NCI-H1436 (cell line): ENCODE data around the gene ZNF787.
A peak's percentile ranks its signal among the peaks of the same experiment; 100 is the strongest.

Experiments used
- DNase-seq: peaks from one replicate; lab custom pipeline; 2025; lab: John Stamatoyannopoulos, UW

The ZNF787 gene

GRCh38 chr19:56142897-56143434, 21.9 kb upstream of the ZNF787 start:
- no peak for DNase-seq

DNA sequence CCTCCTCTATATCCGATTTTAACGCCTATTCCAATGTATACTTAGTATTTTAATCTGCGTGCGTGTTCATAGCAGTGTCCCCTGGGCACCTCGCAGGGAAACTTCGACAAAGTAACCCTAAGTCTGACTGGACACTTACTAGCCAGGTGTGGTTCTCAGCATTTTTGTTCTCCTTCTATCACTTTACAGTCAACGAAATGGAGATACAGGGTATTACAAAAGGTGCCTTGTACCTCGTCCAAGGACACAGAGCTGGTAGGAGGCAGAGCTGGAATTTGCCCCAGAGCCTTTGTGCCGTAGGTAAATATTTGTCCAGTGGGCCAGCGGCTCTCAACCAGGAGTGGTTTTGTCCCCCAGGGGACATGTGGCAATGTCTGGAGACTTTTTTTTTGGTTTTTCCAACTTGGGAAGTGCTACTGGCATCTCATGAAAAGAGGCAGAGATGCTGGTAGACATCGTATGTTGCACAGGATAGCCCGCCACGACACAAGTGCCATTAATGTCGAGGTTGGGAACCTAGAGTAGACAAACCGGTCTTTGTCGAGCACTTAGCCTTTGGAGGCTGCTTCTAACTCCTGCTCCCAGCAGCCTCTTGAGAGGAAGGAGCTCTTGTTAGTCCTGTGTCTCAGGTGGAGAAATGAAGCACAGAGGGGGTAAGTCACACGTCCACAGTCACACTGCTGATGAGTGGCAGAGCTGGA, 21.1 kb upstream of the ZNF787 start:
- DNase-seq: no peak

DNA sequence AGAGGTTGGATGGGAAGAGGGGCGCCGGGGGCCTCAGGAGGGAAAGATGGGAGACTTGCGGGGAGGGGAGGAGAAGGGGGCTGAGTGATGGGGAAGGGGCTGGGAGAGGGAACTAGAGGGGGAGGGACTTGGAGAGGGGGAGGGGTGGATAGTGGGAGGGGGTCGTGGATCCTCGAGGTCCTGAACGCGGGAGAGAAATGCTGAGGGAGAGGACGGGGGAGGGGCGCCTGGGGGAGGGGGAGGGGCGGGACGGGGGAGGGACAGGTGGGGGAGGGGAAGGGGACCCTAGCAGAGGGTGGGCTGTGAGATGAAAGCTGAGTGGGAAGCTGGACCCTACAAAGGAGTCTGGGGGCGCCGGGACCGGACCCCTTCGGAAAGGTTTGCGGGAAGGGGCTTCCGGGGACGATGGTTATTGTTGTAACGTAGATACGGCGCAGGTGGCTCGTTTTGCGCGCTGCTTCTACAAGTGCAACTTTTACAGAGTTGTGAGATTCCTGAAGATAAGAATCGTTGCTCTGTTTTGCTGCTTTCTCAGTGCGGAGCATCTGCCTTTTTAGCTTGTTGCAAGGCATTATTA, 20.4 kb upstream of the ZNF787 start:
- DNase-seq: no peak

GRCh38 chr19:56140583-56141416, 19.7 kb upstream of the ZNF787 start, which contains the start of gene ZNF444:
TSS of gene ZNF444 (plus strand) at chr19:56141287. CDS start at chr19:56146912, 5,625 bp downstream.
- DNase-seq: peak; percentile 100

- DNase-seq: no peak
Measured at GRCh38 chr19:56139847-56140582, 18.9 kb upstream of the ZNF787 start.

DNA sequence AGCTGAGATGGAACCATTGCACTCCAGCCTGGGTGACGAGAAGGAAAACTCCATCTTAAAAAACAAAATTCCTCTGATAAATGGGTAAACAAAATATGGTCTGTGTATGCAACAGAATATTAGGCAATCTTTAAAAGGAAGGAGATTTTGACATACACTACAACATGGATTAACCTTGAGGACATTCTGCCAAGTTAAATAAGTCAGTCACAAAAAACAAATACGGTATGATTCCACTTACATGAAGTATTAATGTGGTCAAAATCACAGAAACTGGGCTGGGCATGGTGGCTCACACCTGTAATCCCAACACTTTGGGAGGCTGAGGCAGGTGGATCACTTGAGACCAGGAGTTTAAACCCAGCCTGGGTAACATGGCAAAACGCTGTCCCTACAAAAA, 17.0 kb upstream of the ZNF787 start:
- DNase-seq: no peak

- no peak for DNase-seq
Measured at GRCh38 chr19:56137405-56137804, 16.3 kb upstream of the ZNF787 start.

DNA sequence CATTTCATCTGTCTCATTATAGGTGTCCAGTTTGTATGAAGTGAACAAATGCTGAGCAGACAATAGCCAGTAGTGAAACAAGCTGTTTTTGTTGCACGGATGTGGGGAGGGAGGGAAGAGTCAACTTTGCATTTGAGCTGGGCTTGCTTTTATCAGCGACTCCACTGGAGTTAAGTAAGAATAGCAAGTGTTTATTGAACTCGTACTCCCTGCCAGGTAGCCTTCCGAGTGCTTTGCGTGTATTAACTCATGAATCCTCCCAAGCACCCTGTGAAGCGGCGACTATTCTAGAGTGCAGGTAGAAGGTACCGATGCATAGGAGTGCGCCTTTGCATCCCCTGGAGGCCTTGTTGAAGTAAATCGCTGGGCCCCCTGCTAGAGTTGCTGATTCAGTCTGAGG, 15.3 kb upstream of the ZNF787 start:
- no peak for DNase-seq

GRCh38 chr19:56134654-56134921, 13.5 kb upstream of the ZNF787 start:
- no peak for DNase-seq

- DNase-seq: no peak
Measured at GRCh38 chr19:56133858-56134653, 13.0 kb upstream of the ZNF787 start.

- DNase-seq: no peak
Measured at GRCh38 chr19:56132316-56132822, 11.3 kb upstream of the ZNF787 start.

GRCh38 chr19:56131651-56132050, 10.6 kb upstream of the ZNF787 start:
- no peak for DNase-seq

GRCh38 chr19:56130006-56130405, 8.9 kb upstream of the ZNF787 start:
- no peak for DNase-seq

GRCh38 chr19:56126983-56127780, 6.1 kb upstream of the ZNF787 start:
- DNase-seq: no peak

DNA sequence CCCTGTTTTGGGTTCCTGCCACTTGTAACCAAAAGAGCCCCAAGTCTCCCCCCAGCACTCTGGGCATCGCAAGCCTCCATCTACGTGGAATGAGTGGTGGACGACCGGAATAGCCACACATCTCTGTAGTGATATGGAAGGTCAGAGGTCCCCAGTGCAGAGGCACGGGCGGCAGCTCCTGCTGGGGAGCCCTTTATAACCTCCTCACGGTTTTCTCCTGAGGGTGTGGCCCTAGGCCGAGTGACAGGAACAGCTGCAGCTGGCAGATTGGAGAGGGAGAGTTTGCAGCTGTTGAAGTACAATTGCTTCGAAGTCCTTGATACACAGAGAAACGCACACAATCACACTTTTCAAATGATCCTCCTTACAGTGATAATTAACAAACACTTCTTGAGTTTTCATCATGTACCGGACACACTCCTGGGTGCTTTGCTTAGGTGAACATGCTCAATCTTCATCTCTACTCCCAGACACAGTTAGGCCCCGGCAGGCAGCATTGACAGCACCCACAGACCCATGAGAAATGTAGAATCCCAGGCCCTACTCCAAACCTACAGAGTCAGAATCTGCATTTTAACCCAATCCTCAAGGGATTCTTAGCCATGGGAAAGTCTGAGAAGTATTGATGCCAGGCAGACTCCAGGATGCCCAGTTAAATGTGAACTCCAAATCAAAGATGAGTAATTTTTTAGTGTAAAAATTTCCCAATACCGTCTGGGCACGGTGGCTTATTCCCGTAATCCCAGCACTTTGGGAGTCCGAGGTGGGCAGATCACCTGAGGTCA, 4.9 kb upstream of the ZNF787 start:
- no peak for DNase-seq

GRCh38 chr19:56124578-56124977, 3.5 kb upstream of the ZNF787 start:
- no peak for DNase-seq

DNA sequence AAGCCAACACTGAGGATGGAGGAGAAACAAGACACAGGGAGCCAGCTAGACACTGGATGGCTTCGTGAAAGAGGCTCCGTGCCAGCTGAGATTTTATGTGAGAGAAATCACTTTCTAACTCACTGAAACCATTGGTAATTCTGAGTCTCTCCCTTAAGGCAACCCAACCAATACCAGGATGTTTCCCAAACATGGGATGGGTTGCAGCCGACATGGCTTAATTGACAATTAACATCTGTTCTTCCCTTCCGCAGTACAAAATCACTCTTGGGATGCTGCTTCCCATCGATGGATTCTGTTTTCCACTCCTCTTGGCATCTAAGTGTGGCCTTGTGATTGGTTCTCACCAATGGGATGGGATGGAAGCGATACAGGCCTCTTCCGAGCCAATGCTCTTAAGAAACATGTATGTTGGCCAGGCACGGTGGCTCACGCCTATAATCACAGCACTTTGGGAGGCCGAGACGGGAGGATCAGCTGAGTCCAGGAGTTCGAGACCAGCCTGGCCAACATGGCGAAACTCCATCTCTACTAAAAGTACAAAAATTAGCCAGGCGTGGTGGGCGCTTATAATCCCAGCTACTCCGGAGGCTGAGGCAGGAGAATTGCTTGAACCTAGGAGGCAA, 2.3 kb upstream of the ZNF787 start:
- no peak for DNase-seq

DNA sequence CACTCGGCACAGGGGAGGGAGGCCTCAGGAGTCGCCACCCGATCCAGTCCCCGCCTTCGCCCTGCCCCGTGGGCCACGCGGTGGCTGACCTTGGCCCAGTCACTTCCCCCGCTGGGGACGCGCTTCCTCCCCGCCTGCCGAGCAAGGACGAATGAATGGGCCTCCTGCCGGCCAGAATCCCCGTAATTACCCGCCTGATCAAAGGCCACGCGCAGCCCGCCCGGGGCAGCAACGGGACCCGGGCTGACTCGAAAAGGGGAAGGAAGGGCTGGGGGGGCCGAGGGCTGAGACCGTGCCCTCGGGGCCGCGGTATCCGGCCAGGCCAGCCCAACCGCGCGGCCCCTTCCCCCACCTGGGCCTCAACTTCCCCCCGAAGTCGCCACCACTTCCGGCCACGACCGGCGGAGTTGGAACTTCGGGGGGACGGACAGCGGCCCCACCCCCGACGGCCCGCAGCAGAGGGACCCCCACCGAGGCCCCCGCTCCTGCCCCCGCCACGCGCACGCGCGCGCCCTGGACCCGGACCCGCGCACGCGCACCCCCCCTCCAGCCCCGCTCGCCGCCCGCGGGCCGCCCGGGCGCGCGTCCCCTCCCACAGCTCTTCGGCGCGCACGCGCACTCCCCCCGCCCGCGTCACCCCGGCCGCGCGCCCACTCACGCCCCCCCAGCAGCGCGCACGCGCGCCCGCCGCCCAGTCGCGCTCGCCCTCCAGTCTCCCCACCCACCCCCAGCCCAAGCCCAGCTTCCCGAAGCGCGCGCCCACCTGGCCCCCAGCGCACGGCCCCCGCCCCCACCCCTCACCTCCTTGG, 520 bp downstream of the ZNF787 start:
- DNase-seq: peak; percentile 75
